Omental fat pad (tissue), 4 donors: ENCODE measurements around the gene FLRT2. TPM values are rescaled to one million over a fixed set of nuclear protein-coding genes. Genes with fewer than 3 reads are reported as not detected.

Experiments used
- ATAC-seq: fragments of 150-250 bp; one replicate; pipeline ENCODE4 v1.9.1; 2016; ENCODE audit warnings: mild to moderate bottlenecking, moderate library complexity; ENCODE audit not compliant: low FRiP score
- DNase-seq: peaks from one replicate; pipeline ENCODE4 v3.0.0-alpha.2; 2019; ENCODE audit warnings: low spot score
- CTCF ChIP-seq, 3 donors: fragments of 450-650 bp; IDR thresholded peaks; one replicate each; pipeline ENCODE4 v1.5.1; 2016 to 2017; ENCODE audit warnings: antibody characterized with exemption in 3 of 3, mild to moderate bottlenecking in 3 of 3, moderate library complexity in 2 of 3
- total RNA-seq, 4 donors: library from RNA; depleted of rRNA; stranded (reverse); fragments of >200 nt; gene quantifications; one replicate each; pipeline ENCODE4 v1.1.0, GENCODE V29; 2016

The FLRT2 gene
- total RNA-seq, 4 donors from 2014 or later = 15.9 to 71.4 (median 23.8) TPM

DNA sequence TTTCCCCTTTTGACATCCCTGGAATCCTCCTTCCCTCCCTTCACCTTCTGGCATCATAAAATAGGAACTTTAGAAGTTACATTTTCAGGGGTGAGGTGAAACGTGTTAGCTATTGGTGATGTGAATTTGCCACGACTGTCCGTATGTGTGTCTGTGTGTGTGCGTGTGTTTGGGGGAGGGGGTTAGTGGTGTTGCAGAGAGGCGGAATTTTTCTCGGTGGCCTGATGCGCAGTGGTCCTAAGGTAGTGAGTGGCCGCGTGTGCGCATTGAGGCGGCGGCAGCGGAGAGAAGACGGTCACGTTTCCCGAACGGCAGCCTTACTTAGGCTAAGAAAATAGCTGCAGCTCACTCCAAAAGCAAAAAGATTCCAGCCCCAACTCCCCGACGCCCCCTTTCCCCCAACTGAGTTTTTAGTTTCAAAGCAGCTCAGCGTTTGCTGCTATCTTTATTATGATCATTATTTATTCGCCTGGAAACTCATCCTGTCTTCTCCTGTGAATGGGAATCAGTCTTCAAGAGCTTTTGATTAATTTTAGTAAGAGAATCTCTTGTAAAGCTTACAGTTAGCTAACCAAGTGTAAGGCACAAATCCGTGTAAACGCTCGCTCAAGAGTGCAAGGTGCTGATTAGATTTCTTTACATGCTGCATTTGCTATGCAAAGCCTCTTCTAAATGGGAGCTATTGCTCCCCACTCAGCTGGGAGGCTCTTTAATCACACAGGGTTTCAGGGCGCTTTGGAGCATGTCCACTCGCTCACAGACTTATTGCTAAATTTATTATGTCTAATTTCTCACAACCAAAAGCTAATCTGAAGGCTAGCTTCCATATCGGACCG lies 4.7 kb downstream of the FLRT2 start:
- ATAC-seq = no peak
- no peak for DNase-seq
- no peak for TF ChIP-seq CTCF (IDR thresholded peaks at IDR 0.05)

GRCh38 chr14:85535321-85535720 lies 5.4 kb downstream of the FLRT2 start:
- no peak for TF ChIP-seq CTCF (IDR thresholded peaks at IDR 0.05)
- DNase-seq (no peak), ATAC-seq (no peak)

- no peak for DNase-seq
- ATAC-seq = no peak
Observed at GRCh38 chr14:85535991-85536832, 6.3 kb downstream of the FLRT2 start.

DNA sequence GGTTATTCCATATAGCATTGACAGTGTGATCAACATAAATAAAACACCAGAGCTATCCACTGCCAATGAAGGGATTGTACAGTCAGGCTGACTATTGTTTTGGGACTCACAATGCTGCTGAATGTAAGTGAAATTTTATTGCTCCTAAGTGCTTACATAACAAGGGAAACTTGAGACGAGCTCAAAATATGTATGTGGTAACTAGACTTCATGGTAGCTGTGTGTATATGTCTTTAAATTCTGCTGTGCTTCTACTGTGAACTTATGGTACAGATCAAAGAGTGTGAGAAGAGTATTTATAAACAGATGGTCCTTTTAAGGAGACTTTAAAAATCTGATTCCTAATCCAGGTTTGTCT lies 6.9 kb downstream of the FLRT2 start:
- ATAC-seq (no peak), DNase-seq (no peak)
- TF ChIP-seq CTCF (IDR thresholded peaks at IDR 0.05) = no peak

More at GRCh38 chr14:85535991-85536832, 6.3 kb downstream of the FLRT2 start:
- no peak for TF ChIP-seq CTCF (IDR thresholded peaks at IDR 0.05)

DNA sequence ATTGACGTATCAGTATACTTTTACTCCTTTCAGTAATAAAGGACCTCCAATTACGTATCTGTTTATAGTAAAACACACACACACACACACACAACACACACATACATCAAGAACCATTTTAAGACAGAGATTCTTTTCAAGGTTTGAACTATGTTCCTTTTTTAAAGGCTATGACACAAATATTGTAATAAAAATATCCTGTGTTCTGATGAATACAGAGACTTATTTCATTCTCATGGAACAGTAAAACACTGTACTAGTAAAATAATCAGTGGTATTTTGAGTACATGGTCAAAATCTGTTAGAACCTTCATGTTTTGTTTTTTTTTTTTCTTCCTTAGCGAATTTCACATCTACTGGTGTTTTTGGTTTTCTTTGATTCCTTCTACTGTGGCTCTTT lies 7.6 kb downstream of the FLRT2 start:
- no peak for TF ChIP-seq CTCF (IDR thresholded peaks at IDR 0.05)
- no peak for DNase-seq
- ATAC-seq = no peak

GRCh38 chr14:85538636-85539035 lies 8.7 kb downstream of the FLRT2 start:
- DNase-seq (no peak), ATAC-seq (no peak)
- TF ChIP-seq CTCF (IDR thresholded peaks at IDR 0.05) = no peak
